H4 (cell line): ENCODE data around the gene SERHL2. TPM values are rescaled to one million over a fixed set of nuclear protein-coding genes. Genes with fewer than 3 reads are reported as not detected.
"Not testable (repeated sequence)": the region's sequence is repeated elsewhere in the genome, so short reads cannot be mapped to it uniquely, and the experiment has no call there.

Experiments used
- DNase-seq: peaks from one replicate; pipeline ENCODE4 v3.0.0-alpha.2; 2015; ENCODE audit warnings: low spot score
- total RNA-seq: library from RNA; depleted of rRNA; stranded (reverse); fragments of >200 nt; shearing (Covaris generic); gene quantifications from 2 replicates; pipeline ENCODE4 v1.2.3, GENCODE V29; 2014

Gene SERHL2
- total RNA-seq, 1 experiment from 2014 or later = 0.10 TPM

DNA sequence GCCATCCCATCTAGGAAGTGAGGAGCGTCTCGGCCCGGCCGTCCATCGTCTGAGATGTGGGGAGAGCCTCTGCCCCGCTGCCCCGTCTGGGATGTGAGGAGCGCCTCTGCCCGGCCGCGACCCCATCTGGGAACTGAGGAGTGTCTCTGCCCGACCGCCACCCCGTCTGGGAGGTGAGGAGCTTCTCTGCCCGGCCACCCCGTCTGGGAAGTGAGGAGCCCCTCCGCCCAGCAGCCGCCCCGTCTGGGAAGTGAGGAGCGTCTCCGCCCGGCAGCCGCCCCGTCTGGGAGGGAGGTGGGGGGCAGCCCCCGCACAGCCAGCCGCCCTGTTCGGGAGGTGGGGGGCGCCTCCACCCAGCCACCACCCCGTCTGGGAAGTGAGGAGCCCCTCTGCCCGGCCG, 53.9 kb downstream of the SERHL2 start:
- not testable (repeated sequence) for DNase-seq

- no peak for DNase-seq
Observed at GRCh38 chr22:42608136-42608822, 54.5 kb downstream of the SERHL2 start.

DNA sequence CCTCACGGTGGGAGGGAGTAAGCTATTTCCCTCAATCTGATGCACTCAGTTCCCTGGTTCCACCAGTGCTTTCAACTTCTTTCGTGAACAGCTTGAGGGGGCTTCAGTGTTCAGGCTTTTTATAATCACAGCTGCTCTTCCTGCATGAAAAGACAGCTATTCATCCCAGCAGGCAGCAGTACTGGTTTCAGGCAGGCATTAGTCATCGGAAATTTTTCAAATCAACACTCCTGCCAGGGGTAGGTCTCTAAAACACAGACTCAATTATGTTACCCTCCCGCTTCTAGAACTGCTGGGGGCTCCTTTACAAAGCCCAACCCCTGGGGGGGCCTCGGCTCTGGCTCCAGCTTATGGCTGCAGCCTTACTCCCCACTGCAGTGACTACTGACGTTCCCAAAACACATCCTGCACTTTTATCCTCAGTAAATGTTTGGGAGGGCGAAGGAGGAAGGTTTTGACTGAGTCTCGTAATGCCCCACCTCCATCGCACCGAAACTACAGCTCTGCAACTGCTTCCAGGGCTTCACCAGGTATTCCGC, 55.1 kb downstream of the SERHL2 start:
- DNase-seq = no peak

DNA sequence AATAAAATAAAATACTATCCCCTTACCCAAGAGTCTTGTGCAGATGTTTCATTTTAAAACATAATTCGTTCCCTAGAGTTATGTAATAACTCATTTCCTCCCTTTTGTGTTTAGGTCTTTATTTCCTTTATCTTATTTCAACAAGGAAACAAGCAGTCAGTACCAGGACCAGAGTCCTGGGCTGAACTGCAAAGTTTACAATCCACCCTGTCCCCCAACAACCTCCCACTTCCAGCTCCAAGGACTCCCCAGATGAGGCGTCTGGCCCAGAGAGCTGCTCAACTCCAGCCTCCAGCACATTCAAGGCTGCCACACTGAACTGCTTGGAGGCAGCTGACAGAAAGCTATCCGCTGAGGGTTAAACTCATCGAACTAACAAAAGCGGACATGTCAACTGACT, 56.4 kb downstream of the SERHL2 start:
- DNase-seq = no peak

DNA sequence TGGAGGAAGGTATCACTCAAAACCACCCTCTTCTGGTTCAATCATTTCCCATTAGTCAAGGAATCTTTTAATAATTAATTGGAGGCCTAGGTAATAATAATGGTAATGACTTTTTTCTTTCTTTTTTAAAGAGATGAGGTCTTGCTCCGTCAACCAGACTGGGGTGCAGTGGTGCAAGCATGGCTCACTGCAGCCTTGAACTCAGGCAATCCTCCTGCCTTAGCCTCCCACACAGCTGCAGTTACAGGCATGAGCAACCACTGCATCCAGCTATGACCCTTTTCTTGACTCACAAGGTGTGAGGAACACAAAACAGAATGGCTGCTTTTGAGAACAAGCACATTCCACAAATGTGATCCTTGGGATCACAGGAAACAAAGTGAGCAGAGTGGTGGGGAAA, 57.3 kb downstream of the SERHL2 start:
- DNase-seq = no peak

DNA sequence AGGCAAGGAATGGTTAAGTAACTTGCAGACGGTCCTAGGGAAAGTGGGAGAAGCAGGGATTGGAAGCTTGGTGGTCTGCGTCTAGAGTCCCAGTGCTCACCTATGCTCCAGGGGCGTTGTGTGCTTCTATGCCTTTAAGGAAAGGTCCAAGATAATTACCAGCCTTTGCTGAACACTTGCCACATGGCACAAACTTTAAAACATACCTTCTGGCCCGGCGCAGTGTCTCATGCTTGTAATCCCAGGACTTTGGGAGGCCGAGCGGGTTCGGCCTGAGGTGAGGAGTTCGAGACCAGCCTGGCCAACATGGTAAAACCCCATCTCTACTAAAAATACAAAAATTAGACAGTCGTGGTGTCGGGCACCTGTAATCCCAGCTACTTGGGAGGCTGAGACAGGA, 58.6 kb downstream of the SERHL2 start:
- DNase-seq = no peak

DNA sequence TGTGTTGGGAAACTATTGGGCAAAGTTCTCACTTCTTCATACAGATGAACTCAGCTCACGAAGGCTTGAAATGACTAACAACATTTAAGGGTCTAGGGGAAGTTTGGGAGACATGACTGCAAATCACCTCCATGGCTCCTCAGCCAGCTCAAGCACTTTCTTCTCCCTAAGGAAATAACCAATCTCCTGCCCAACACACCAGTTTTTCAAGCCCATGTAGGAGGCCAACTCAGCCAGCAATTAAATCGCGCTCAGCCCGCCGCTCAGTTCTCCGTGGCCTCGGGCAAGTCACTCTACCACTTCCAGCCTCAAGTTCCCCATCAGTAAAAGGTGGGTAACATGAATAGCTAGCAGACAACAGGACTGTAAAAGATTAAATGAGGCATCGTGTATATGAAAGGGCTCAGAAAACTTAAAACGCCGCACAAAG, 60.1 kb downstream of the SERHL2 start:
- DNase-seq = no peak

- peak; percentile 96 for DNase-seq
Observed at GRCh38 chr22:42614312-42615091, 60.7 kb downstream of the SERHL2 start, which contains the start of gene POLDIP3. Gene POLDIP3 (minus strand): TSS chr22:42614883. CDS start chr22:42614857, 26 bp downstream.

GRCh38 chr22:42615092-42615859, 61.5 kb downstream of the SERHL2 start:
- peak; percentile 99 for DNase-seq

GRCh38 chr22:42615860-42616175, 62.1 kb downstream of the SERHL2 start:
- not testable (repeated sequence) for DNase-seq

- no peak for DNase-seq
Observed at GRCh38 chr22:42617155-42617983, 63.6 kb downstream of the SERHL2 start.

DNA sequence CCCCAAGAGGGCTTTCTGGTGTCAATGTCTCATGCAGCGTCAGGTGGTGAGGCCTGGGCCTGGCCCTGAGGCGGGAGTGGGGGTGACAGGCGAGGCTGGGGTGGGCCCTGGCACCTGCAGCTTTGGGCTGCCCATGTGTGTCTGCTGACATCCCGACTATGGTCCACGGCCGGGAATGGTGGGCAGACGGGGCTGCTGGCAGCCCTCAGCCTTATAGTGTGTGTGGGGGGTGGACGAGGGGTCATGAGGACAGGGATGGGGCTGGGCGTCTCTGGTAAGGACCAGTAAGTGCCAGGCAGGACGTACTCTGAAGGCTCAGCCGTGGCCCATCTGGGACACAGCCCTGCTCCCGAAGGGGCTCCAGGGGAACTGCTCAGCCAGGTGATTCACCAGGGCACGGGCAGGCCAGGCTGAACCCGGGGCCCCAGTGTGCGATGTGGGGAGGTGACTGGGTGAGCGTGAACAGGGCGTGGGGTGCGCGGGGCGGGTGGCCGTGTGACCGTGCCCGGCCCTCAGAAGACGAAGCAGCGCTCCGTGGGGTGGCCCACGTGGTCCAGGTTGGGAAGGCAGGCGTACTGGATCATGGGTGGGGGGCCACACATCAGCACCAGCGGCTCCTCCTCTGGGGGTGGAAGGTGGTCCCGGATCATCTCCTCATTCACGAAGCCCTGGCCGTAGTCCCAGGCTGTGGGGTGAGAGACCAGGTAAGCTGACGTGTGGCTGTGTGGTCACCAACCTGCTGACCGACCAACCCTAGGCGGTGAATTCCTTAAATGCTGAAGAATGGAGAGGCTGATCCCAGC, 65.7 kb downstream of the SERHL2 start:
- DNase-seq = no peak

DNA sequence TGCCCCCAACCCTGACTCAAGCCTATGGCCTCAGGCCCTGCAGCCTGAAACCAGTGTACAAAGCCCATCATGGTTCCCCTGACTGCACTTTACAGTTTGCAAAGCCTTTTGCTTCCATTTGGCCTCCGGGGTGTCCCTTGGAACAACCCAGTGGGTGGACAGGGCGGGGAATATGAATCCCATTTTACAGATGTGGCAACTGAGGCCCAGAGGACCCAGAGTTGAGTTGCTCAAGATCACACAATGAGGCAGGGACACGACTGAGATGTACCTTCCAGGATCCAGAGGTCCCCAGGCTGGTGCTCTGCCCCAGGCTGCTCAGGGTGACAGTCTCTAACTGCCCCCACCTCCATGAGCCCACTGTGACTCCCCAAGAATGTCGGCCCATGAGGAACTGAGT, 66.3 kb downstream of the SERHL2 start:
- DNase-seq = no peak

GRCh38 chr22:42621505-42622002, 67.8 kb downstream of the SERHL2 start:
- peak; percentile 55 for DNase-seq

- DNase-seq = no peak
Observed at GRCh38 chr22:42622061-42622710, 68.4 kb downstream of the SERHL2 start.

DNA sequence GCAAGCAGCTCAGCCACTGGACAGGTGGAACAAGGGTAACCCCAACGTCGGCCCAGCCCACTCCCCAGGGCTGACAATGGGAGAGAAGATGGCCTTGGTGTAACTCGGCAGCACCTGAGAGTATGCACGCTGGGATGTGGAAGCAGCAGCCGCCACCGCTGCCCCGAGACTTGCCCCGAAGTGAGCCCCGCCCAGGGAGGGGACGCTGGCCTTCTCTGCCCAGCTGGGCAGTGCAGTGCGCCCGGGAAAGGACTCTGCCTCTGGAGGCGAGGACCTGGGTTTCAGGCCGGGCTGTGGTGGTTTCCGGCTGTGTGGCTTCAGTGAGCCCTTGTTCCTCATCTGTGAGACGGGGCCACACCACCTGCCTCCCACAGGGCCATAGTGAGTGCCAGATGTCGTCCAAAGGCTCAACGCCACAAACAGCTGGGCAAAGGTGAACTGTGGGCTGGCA, 69.6 kb downstream of the SERHL2 start:
- DNase-seq = no peak
